HepG2 (cell line): ENCODE data around the gene ID3. TPM values are rescaled to one million over a fixed set of nuclear protein-coding genes. Genes with fewer than 3 reads are reported as not detected.

Source experiments
- GLI4 ChIP-seq: sonication (generic); formaldehyde crosslinking; IDR thresholded peaks from 2 replicates; pipeline ENCODE4 v1.5.1; 2020; ENCODE audit warnings: missing genetic modification reagents, mild to moderate bottlenecking, moderate library complexity, borderline replicate concordance
- ZNF235 ChIP-seq: sonication (generic); formaldehyde crosslinking; IDR thresholded peaks from 2 replicates; pipeline ENCODE4 v1.8.1; 2023; ENCODE audit warnings: mild to moderate bottlenecking, missing genetic modification reagents, borderline replicate concordance
- ZNF484 ChIP-seq: sonication (generic); formaldehyde crosslinking; IDR thresholded peaks from 2 replicates; pipeline ENCODE4 v1.5.1; 2020; ENCODE audit warnings: mild to moderate bottlenecking, low read depth, missing genetic modification reagents, borderline replicate concordance
- ZSCAN29 ChIP-seq: sonication (generic); formaldehyde crosslinking; conservative IDR thresholded peaks from 2 replicates; pipeline ENCODE4 v1.4.0; 2020; ENCODE audit warnings: mild to moderate bottlenecking, missing genetic modification reagents
- polyA plus RNA-seq, 8 experiments: library from polyadenylated mRNA; depleted of rRNA in 3 of 8; stranded (reverse) in 7 of 8; unstranded in 1 of 8; fragments of >200 nt; fragmentation: Illumina TruSeq in 4 of 8; extraction: Trizol in 4 of 8; gene quantifications; 2 replicates each; pipeline versions ENCODE4 v1.2.1 to v1.2.3, GENCODE V29; 2011 to 2016; ENCODE audit warnings: low read depth in 4 of 8, missing spikeins in 1 of 8, mixed read lengths in 1 of 8; ENCODE audit not compliant: insufficient read depth in 1 of 8
- total RNA-seq, 5 experiments: library from RNA; depleted of rRNA; stranded (reverse); fragments of >200 nt; fragmentation: Illumina TruSeq; extraction: Trizol; gene quantifications; 2 replicates each; pipeline ENCODE4 v1.2.3, GENCODE V29; 2016; ENCODE audit warnings: low read depth in 1 of 5
- TF ChIP-seq, protein P1 (sequence below): sonication (generic); formaldehyde crosslinking; IDR thresholded peaks from 2 replicates; pipeline ENCODE4 v1.5.0; 2020; ENCODE audit warnings: missing genetic modification reagents
- TF ChIP-seq, protein P2 (sequence below): sonication (generic); formaldehyde crosslinking; IDR thresholded peaks from 2 replicates; pipeline ENCODE4 v1.4.0; 2020; ENCODE audit warnings: mild to moderate bottlenecking, missing genetic modification reagents
- TF ChIP-seq, protein P3 (sequence below): sonication (generic); IDR thresholded peaks from 2 replicates; pipeline ENCODE4 v1.6.1; 2016; ENCODE audit warnings: low read depth, borderline replicate concordance

The ID3 gene
- total and polyA plus RNA-seq, 2 of the 13 experiments (the other 11 are each of a cell fraction or from before 2014, with no cell fraction given), result 64.8 to 115 TPM

DNA sequence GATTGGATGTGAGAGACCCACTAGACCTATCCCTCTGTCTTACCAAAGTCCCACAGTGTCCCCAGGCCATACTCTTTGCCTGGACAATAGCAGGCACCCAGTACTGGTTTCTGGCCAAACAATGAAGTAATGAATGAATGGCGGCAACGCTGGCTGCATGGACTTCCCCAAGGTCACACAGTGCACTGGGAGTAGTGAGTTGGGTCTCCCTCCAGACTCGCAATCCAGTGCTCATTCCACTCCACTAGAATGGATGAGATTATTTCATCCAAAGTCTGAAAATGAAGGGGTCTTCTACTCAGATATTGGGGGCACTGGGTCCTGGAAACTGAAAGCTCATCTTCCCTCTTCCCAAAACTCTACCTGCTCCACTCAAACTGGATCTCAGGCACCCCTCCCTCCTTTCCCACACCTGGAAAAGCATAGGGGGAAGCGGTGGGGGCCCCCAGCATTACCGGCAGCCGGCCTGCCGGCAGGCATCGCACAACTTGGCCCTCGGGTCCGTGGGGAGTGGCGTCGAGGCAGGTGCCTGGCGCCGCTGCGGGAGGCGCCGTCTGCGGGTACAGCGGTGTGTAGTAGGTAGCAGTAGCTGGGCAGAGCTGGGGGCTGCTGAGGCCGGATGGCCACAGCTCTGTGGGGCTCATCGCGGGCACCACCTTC lies 29.1 kb downstream of the ID3 start (continued):
- TF ChIP-seq, protein P1, sequence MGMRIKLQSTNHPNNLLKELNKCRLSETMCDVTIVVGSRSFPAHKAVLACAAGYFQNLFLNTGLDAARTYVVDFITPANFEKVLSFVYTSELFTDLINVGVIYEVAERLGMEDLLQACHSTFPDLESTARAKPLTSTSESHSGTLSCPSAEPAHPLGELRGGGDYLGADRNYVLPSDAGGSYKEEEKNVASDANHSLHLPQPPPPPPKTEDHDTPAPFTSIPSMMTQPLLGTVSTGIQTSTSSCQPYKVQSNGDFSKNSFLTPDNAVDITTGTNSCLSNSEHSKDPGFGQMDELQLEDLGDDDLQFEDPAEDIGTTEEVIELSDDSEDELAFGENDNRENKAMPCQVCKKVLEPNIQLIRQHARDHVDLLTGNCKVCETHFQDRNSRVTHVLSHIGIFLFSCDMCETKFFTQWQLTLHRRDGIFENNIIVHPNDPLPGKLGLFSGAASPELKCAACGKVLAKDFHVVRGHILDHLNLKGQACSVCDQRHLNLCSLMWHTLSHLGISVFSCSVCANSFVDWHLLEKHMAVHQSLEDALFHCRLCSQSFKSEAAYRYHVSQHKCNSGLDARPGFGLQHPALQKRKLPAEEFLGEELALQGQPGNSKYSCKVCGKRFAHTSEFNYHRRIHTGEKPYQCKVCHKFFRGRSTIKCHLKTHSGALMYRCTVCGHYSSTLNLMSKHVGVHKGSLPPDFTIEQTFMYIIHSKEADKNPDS, result no peak
- TF ChIP-seq, protein P2, sequence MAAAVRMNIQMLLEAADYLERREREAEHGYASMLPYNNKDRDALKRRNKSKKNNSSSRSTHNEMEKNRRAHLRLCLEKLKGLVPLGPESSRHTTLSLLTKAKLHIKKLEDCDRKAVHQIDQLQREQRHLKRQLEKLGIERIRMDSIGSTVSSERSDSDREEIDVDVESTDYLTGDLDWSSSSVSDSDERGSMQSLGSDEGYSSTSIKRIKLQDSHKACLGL (CRISPR knock-in tag), result 0 out of 2 replicates have a peak, but pooled peaks have one; percentile 17
- TF ChIP-seq, protein P3, sequence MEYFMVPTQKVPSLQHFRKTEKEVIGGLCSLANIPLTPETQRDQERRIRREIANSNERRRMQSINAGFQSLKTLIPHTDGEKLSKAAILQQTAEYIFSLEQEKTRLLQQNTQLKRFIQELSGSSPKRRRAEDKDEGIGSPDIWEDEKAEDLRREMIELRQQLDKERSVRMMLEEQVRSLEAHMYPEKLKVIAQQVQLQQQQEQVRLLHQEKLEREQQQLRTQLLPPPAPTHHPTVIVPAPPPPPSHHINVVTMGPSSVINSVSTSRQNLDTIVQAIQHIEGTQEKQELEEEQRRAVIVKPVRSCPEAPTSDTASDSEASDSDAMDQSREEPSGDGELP, result no peak
- TF ChIP-seq ZNF235 (CRISPR knock-in tag) (no peak), GLI4 (CRISPR knock-in tag) (no peak), ZSCAN29 (no peak), ZNF484 (CRISPR knock-in tag) (no peak)
